ENCODE data around the gene CLDN14.
"Not testable (repeated sequence)": the region's sequence is repeated elsewhere in the genome, so short reads cannot be mapped to it uniquely, and the experiment has no call there.

The CLDN14 gene

GRCh38 chr21:36502365-36502764, 22.4 kb upstream of the CLDN14 start:
- no peak for DNase-seq

GRCh38 chr21:36501589-36501892, 21.6 kb upstream of the CLDN14 start:
- no peak for DNase-seq

- no peak for DNase-seq
Observed at GRCh38 chr21:36499578-36500471, 19.9 kb upstream of the CLDN14 start.

- no peak for DNase-seq
Observed at GRCh38 chr21:36494557-36494956, 14.6 kb upstream of the CLDN14 start.

- no peak for DNase-seq
Observed at GRCh38 chr21:36491209-36491910, 11.4 kb upstream of the CLDN14 start.

- DNase-seq, result no peak
Observed at GRCh38 chr21:36489776-36490165, 9.8 kb upstream of the CLDN14 start.

- DNase-seq, result no peak
Observed at GRCh38 chr21:36489103-36489775, 9.3 kb upstream of the CLDN14 start.

- DNase-seq, result no peak
Observed at GRCh38 chr21:36487641-36488307, 7.9 kb upstream of the CLDN14 start.

GRCh38 chr21:36486246-36486645, 6.3 kb upstream of the CLDN14 start:
- no peak for DNase-seq

- DNase-seq, result no peak
Observed at GRCh38 chr21:36485476-36485875, 5.6 kb upstream of the CLDN14 start.

GRCh38 chr21:36483095-36483494, 3.2 kb upstream of the CLDN14 start:
- DNase-seq, result no peak

- DNase-seq, result no peak
Observed at GRCh38 chr21:36482673-36483072, 2.8 kb upstream of the CLDN14 start.

GRCh38 chr21:36482181-36482580, 2.3 kb upstream of the CLDN14 start:
- no peak for DNase-seq

GRCh38 chr21:36481639-36482038, 1.7 kb upstream of the CLDN14 start:
- no peak for DNase-seq

GRCh38 chr21:36480618-36481017, 696 bp upstream of the CLDN14 start:
- DNase-seq, result no peak

GRCh38 chr21:36478941-36479340, 981 bp downstream of the CLDN14 start:
- DNase-seq, result peak in 15 of 51 donors; percentile 3 to 27 (median 10)

GRCh38 chr21:36478207-36478701, 1.7 kb downstream of the CLDN14 start:
- no peak for DNase-seq

- DNase-seq, result no peak
Observed at GRCh38 chr21:36477559-36477958, 2.4 kb downstream of the CLDN14 start.

- DNase-seq, result peak in 1 of 51 donors; percentile 4
Observed at GRCh38 chr21:36477001-36477400, 2.9 kb downstream of the CLDN14 start.

GRCh38 chr21:36476541-36476940, 3.4 kb downstream of the CLDN14 start:
- DNase-seq, result not testable (repeated sequence)

- no peak for DNase-seq
Observed at GRCh38 chr21:36474591-36474990, 5.3 kb downstream of the CLDN14 start.

GRCh38 chr21:36473203-36473602, 6.7 kb downstream of the CLDN14 start:
- no peak for DNase-seq

Data from hypothalamus (tissue), 51 donors.